Medulla oblongata (tissue), 1 donor: Measurements from ENCODE around the gene KITLG.
"Not testable (repeated sequence)": the region's sequence is repeated elsewhere in the genome, so short reads cannot be mapped to it uniquely, and the experiment has no call there.

Experiments used
- DNase-seq: peaks from one replicate; pipeline ENCODE4 v3.0.0-alpha.2; 2015; ENCODE audit errors: extremely low spot score

Gene KITLG

DNA sequence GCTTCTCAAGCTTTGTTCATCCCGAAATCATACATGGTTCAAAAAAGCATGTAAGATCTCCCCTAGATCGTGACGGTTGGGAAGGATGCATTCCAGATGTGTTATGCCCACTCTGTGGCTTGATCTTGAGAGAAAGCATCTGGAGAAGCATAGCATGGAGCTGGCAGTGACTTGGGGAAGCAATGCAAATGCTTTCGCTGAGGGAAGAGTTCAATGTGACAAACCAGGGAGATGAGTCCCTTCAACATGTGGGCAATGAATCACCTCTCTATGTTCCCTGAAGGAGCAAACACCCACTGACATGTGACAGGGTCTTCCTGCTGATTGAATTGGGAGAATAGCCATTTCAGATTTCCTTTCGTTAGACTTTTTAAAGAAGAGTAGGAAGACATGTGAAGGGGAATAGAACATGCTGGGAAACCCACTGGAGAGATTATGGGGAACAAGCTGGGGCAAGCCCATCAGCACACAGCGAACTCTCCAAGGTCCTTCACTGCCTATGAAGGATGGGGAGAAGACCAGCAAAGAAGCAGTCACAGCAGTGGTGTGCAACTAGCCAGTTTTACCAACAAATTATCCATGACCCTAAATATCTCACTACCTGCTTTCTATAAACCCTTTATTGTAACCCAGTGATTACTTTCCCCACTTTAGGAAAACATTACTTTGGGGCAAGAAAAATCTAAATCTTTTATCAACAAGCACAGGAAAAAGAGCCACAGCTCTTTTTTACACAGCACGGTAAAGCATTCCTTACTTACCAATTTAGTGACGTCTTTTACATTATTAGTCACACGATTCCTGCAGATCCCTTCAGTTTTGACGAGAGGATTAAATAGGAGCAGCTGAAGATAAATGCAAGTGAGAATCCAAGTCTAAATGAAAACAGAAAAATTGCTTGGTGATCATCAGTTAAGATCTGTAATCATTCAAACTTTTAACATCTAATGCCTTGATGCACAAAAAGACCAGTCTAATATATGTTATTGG lies 35.0 kb downstream of the KITLG start:
- DNase-seq: no peak

DNA sequence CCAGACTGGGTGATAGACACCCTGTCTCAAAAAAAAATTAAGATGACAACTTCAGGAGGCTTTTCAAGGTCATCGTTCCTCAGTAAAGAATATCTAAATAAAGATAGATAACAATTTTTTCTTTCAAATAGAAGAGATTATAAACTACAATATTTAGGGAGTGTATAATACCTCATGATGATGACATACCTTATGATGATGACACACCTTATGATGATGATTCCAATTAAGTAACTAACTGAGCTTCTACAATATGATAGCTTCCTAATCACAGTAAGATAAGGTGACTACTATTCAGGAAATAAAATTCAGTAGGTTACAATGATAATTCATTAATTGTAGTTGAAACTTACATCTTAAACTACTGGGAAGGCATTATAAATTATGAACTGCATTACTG lies 40.4 kb downstream of the KITLG start:
- DNase-seq: no peak

DNA sequence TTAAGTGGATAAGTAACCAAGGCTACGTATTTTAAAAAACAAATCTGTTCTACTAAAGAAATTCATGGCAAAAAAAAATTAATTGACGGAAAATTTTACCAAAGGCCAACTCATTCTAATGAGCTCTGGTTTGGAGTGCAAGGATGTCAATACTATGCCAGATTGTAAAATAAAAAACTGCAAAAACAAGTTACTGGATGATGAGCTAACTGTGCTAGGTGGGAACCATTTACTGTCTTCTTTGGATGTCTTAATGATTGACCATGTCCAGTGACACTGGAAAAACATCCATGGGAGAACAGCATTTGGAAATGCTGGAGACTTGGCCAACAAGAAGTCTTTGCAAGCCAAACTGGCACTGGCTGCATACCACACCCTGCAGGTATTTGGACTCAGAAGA lies 41.6 kb downstream of the KITLG start:
- DNase-seq: no peak

DNA sequence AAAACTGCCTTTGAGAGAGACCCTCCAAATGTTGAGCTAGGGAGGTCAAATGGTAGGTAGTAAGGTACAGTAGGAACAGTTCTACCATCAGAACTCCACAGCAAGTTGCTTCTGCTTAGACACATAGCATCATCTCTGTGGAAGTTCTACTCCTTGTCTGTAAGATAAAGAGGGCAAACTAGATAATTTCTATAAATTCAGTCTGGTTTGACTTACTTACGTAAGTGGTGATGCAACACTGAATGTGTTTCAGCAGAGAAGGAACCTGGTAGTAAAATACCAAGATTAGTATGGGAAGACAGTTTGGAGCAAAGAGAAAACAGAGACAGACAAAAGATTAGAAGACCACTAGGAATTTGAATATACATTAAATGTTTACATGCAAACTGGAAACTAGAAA lies 42.0 kb downstream of the KITLG start:
- no peak for DNase-seq

DNA sequence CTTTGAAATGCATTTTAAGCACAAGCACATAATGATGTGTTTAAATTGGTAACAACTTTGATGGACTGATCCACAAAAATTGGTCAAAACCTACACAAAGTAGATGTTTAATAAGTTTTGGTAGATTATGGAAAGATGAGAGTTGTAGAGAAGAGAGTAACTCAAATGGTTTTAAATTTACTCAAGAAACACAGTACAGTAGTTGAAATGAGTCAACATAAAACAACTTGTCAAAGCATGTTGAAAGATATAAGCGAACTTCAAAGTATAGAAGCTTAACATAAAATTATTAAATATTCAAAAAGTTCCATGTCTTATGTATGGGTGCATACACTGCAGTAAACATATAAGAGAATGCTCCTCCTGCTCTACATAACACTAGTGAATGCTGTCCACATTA lies 49.4 kb downstream of the KITLG start:
- no peak for DNase-seq

DNA sequence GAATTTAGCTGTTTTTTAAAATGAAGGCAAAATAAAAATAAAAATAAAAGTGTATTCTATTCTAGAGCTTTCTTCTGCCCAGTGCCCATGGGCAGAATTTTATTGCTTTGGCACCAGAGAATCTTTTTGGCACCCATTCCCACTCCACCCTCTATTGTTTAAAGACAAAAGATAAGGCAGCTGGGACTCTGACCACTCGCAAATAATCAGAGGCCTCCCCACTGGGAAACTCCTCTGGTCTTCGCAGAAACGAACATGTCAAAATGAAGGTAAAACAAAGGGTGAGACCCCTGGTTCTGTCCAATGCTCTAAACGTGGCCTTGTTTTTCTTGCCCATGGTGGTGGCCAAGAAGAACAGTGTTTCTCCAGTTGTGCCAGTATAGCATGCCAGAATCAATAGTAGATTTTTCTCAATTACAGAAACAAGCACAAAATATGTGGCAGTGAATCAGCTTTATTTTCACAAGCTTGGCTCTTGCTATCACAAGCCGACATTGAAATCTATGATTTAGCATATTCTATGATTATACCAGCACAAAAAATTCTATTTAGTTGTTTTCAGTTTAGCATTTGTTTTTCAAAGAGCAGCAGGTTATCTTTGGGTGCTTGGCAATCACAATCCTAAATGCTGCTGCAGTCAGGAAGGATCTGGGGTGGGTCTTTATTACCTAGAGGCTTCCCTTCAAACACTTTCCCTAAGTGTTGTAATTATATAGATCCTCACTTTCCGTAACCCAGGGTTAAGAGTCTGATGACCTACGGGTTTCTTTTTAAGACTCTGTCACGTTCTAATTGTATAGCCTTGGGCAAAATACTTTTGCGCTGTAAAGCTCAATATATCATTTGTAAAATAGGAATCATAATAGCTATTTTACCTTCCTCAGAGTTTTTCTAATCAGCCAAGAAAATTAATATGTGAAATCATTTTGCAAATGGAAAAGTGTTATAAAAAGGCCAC lies 50.5 kb downstream of the KITLG start:
- DNase-seq: no peak

DNA sequence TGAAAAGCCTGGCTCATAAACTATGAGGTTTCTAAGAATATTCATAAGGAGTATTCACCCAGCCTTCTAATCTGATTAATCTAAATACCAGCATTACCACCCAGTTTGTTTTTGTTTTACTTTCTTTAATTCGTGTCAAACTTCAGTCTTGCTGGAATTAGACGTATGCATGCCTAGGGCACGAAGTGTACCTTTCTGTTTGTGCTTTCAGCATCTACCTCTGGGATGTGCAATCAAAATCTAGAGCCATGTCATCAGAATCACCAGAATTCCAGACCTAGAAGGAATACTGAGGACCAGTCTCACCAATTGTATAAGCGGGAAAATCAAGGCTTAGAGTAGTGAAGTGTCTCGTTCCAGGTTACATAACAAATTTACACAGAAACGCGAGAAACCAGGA lies 57.3 kb downstream of the KITLG start:
- DNase-seq: no peak

DNA sequence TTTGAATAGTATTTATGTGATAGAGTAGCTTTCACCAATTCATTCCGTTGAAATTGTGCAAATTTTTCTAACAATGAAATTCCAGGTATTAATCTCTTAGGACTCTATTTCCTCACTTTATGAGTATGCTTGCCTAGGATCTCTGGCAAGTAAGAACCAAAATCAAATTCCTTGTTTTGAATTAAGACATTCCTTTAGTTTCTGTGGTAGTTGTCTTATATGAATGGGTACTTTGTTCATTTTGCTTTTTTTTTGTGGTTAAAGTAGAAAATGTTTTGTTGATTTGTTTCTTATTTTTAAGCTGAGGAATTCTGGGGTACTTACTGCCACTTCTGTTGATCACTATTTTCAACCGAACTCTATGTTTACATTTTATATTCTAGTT lies 59.8 kb downstream of the KITLG start:
- DNase-seq: no peak

DNA sequence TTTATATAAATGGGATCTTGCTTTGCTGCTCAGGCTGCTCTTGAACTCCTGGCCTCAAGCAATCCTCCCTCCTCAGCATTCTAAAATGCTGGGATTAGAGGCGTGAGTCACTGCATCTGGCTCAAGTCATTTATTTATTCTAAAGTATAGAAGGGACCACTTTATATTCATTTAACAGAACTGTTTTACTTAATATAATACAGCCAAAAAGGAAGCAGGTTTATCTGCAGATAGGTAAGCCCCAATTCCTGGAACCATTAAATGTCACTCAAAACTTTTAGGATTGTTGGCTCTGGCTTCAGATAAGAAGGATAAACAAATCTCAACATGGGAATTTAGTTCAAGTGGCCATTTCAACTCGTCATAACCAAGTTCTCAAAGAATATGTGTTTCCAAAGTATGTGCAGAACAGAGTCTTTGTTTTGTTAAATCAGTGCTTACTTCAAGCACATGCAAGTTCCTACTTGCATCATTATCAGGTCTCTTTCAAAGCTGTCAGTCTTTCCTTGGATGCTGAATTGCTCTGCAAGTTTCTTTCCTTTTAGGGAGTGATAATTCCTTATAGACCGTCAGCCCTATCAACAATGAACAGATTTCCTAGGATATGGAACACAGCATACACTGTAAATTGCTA lies 60.4 kb downstream of the KITLG start:
- DNase-seq: no peak

DNA sequence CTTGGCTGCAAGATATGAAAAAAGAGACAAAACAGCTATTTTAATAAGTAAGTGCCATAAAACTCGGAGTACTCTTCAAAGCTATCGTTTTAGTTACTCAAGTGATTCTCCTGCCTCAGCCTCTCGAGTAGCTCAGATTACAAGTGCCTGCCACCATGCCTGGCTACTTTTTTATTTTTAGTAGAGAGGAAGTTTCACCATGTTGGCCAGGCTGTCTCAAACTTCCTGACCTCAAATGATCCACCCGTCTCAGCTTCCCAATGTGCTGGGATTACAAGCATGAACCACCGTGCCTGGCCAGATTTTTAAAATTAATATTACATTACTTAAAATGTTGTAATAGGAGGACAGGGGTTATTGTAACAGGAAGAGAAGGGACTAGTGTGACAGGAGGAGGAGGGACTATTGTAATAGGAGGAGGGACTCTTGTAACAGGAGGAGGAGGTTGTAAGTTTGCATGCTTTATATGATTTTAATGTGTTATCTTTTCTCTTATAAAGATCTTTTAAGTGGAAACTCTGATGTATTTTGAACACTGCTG lies 61.3 kb downstream of the KITLG start:
- DNase-seq: no peak

DNA sequence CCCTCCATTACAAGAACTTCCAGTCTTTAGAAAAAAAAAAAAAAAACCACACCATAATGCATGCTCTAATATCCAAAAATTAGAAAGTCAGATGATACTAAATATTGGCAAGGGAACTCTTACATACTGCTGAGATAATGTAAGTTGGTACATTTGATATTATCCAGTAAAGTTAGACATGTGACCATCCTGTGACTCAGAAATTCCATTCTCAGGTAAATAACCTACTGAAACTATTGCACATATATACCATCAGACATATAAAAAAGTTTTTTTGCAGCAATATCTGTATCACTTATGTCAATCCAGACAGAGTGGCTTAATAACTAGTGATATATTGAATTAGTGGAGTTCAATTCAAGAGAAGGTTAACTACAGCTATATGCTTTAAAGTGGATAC lies 63.5 kb downstream of the KITLG start:
- no peak for DNase-seq

DNA sequence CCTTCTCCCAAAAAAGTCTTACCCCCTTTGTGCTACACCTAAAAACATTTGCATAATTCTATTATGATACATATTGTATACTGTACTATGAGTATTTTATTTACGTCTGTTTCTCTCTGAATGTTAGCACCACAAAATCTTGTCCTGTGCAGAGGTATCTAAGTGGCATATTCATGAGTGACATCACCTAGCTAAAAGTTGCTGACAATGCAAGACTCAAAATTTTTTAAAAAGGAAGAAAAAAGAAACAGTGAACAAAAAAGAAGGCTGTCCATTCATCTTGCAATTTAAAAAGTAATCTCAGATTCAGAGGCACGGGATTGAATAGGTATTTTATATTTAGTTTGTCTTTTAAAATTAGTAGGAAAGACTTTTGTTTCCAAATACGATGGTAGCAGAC lies 69.4 kb downstream of the KITLG start:
- DNase-seq: no peak

DNA sequence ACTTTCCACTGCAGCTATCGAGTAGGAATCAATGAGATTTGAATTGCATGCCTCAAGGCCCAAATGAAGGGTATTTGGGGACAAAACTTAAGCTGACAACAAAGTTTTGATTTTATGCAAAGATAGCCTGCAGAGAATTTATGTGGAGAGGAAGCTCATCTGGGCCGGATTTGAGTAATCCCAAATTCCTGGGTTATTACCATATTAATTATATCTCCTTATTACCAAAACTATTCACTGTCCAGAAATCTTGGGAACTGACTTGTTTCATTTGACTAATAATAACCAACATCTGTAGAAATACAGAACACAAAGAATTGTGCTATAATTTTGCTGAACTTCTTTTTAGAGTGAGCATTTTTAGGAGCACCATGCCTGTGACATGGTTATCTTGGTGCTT lies 70.4 kb downstream of the KITLG start:
- DNase-seq: no peak

DNA sequence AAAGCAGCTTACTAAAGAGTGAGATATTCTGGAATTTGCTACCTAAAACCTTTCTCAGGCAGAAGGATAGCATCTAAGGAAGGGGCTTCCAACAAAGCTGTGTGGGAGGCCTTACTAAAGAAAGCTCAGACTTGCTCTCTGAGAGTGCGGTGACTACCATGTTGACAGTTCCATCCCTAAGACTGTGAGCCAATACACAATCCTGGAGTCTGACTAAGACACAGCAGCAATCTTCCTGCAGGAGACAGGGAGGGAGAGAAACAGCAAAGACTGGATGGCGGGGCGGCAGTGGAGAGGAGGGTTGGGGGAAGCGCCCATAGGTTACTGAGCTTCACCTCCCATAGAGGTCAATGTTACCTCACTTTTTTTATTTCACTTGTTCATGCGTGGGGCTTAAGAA lies 70.9 kb downstream of the KITLG start:
- DNase-seq: no peak

DNA sequence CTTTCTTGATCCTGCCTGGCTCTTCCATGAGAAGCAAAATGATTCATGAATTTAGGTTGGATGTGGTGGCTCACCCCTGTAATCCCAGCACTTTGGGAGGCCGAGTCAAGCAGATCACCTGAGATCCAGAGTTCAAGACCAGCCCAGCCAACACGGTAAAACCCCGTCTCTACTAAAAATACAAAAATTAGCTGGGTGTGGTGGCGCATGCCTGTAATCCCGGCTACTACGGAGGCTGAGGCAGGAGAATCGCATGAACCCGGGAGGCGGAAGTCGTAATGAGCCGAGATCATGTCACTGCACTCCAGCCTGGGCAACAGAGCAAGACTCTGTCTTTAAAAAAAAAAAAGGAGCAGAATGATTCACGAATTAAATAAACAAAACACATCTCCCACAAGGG lies 72.4 kb downstream of the KITLG start:
- DNase-seq: not testable (repeated sequence)

DNA sequence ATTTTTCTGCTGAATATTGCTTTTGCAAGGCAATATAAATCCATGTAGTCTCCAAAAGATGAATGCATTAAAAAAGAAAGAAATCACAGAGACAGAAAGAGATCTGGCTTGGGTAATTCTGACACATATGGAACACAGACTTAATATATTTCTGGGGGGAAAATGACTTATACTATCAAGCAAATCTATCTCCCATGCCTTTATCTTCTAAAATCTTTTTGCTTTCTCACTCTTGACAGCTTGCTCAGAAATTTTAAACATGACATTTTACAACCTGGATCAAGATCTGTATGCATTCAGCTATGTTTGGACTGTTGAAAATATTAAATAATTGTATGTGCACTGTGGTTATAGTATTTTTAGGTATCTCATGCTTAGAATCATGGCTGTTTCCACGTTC lies 73.0 kb downstream of the KITLG start:
- DNase-seq: no peak

DNA sequence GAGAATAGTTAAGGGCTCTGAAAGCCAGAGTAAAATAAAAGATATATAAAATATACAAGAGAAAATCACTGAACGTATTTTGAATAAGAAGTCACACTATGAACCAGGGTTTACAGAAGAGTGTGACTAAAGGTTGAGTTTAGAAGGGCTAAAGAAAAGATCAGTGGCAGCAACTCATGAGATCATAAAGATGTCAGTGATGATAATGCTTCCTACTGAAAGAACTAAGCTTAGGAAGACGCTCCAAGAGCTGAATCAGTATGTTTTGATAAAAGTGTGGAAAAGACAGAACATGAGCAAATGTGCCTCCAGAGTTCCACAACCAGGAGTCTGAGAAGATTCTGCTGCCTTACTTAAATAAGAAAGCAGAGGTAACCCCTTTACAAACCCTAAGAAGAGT lies 74.6 kb downstream of the KITLG start:
- no peak for DNase-seq

DNA sequence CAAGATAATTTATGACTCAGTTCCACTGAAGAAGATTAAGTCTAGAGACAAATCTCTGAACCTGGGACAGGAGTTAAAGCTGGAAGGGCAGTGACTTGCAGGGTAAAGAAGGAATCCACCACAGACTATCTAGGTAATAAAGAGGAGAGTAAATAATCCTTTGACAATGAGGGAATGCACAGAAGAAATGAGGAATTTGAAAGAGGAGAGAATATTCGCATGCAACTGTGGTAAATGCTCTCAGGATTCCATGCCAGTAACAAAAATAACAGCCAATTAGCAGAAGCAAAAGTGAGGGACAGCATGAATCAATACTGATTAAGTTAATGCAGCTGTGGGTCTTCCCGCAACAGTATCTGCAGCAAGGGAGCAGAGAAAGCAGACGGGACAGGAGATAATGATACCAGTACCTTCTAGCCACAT lies 77.0 kb downstream of the KITLG start:
- DNase-seq: no peak

DNA sequence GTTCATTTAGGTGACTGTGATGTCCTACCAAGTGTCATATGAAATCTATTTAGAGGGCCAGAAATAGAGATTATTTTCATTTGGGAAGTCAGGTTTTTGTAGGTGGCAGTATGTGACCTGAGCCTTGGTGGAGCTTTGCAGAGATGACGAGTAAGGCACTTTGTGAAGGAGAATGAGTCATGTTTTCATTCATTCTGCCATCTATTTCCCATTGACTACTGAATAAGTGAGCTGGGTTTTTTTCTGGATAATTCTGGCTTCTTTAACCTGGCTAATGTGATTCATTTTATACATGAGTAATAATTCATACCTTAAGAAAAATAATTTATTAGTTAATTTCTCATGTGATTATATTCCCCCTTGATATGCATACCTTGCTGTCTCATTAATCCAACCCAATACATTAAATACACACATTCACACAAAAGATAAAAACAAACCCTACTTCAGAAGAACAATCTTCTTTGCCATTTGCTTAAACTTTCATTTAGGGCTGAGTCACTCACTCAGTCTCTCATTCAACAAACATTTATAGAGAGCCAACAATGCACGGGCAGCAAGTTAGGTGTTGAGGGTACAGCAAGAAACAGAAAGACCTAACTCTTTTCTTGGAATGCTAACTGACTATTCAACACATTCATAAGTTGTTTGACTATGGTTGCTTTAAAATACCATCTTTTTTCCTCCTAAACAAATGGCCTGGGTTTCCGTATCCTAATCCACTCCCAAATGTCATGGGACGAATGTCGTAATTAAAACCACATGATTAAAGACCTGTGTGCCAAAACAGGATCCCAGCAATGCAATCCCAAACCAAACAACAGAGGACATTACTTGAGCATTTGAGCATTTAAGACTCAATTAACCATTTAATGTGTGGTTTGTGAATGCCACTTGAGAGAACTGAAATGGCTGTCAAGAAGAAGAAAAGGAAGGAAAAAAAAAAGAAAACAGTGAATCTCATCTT lies 78.0 kb downstream of the KITLG start:
- no peak for DNase-seq

DNA sequence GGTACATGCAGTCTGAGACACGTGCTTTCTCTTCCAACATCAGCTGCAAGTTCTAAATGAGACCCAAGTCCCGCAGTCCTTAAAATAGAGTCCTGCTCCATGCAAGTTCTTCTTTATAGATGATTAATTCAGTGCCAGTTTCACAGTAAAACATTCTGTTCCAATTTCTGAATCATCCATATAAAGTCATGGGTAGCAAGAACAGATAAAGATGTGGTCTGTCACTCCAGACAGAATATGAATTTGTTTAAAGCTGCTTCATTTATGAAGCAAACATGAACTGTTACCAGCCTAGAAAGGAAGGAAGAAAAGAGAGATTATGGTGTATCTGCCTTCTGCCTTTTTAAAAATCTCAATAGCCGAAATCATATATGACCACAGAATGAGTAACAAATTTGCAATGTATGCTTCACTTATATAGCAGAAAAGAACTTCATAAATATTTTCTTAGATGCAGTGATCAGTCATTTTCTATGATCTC lies 83.3 kb downstream of the KITLG start:
- no peak for DNase-seq

DNA sequence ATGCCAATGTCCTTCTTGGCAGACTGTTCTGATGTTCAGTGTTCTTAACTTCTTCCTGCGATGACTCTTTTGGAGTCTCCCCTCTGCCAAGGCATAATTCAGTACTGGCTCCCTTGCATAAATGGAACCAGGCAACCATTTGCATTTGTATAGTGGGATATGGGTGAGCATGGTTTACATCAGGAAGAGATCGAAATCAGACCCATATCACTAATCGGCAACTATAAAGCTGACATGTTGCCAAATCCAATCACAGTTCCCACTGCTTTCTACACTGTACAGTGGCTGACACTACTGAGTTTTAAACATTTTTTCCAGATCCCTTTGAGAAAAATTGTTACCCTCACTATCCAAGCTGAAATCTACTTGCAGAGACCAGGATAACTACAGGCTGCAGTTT lies 83.8 kb downstream of the KITLG start:
- DNase-seq: no peak
